HG03039 (cell line): ENCODE results near the gene LCE5A.
"Not testable (repeated sequence)": the region's sequence is repeated elsewhere in the genome, so short reads cannot be mapped to it uniquely, and the experiment has no call there.

Source experiments
- ATAC-seq: cut with Tn5 transposase; IDR thresholded peaks from one replicate; pipeline ENCODE4 v1.9.1; 2021; ENCODE audit warnings: mild to moderate bottlenecking, moderate library complexity; ENCODE audit not compliant: unreplicated experiment

LCE5A gene

GRCh38 chr1:152515434-152515783, 4.8 kb downstream of the LCE5A start:
- no peak for ATAC-seq

GRCh38 chr1:152516082-152516481, 5.5 kb downstream of the LCE5A start:
- ATAC-seq = no peak

GRCh38 chr1:152517237-152517811, 6.7 kb downstream of the LCE5A start:
- ATAC-seq = no peak

- no peak for ATAC-seq
Measured at GRCh38 chr1:152519851-152520250, 9.2 kb downstream of the LCE5A start.

- no peak for ATAC-seq
Measured at GRCh38 chr1:152520561-152521090, 10.0 kb downstream of the LCE5A start.

GRCh38 chr1:152525080-152525641, 14.6 kb downstream of the LCE5A start:
- no peak for ATAC-seq

- no peak for ATAC-seq
Measured at GRCh38 chr1:152533327-152533938, 22.8 kb downstream of the LCE5A start.

- no peak for ATAC-seq
Measured at GRCh38 chr1:152535774-152536173, 25.2 kb downstream of the LCE5A start.

- no peak for ATAC-seq
Measured at GRCh38 chr1:152537496-152537895, 26.9 kb downstream of the LCE5A start.

GRCh38 chr1:152539901-152540300, 29.3 kb downstream of the LCE5A start:
- no peak for ATAC-seq

GRCh38 chr1:152543820-152544219, 33.2 kb downstream of the LCE5A start:
- no peak for ATAC-seq

GRCh38 chr1:152546704-152547103, 36.1 kb downstream of the LCE5A start:
- ATAC-seq = no peak

GRCh38 chr1:152548358-152548757, 37.8 kb downstream of the LCE5A start:
- not testable (repeated sequence) for ATAC-seq
